Activated CD4-positive, alpha-beta memory T cell treated with anti-CD3 and anti-CD28 coated beads for 36 hours (primary cell): ENCODE data around the gene PAIP1. TPM values are rescaled to one million over a fixed set of nuclear protein-coding genes. Genes with fewer than 3 reads are reported as not detected.

Experiments used
- CTCF ChIA-PET: fragments of 350-600 bp; sonication (Branson Sonifier 250); formaldehyde crosslinking; loops from one replicate; lab custom pipeline; 2021; ENCODE audit warnings: antibody characterized with exemption, inconsistent platforms; lab: Charles Lee
- POLR2A ChIA-PET: fragments of 350-600 bp; sonication (Branson Sonifier 250); formaldehyde crosslinking; loops from one replicate; lab custom pipeline; 2021; ENCODE audit warnings: antibody characterized with exemption; lab: Charles Lee
- DNase-seq: peaks from one replicate; pipeline ENCODE4 v3.0.0-alpha.2; 2020
- H3K27ac Mint-ChIP-seq: one replicate; pipeline ENCODE4 v1.8.0; 2021; ENCODE audit warnings: mixed read lengths
- H3K27me3 Mint-ChIP-seq: one replicate; pipeline ENCODE4 v1.8.0; 2021; ENCODE audit warnings: mixed read lengths
- H3K36me3 Mint-ChIP-seq: one replicate; pipeline ENCODE4 v1.8.0; 2021; ENCODE audit warnings: mixed read lengths
- H3K4me1 Mint-ChIP-seq: one replicate; pipeline ENCODE4 v1.8.0; 2021; ENCODE audit warnings: low read depth, mixed read lengths
- H3K4me3 Mint-ChIP-seq: one replicate; pipeline ENCODE4 v1.8.0; 2021; ENCODE audit warnings: mild to moderate bottlenecking, mixed read lengths
- H3K9me3 Mint-ChIP-seq: one replicate; pipeline ENCODE4 v1.8.0; 2021; ENCODE audit warnings: mixed read lengths
- intact Hi-C: fragments of 100-400 bp; cut with micrococcal nuclease; formaldehyde crosslinking; loops from one replicate; pipeline ENCODE4 v1.15.1; 2023
- total RNA-seq, 2 experiments: library from RNA; stranded (reverse); gene quantifications; one replicate each; pipeline ENCODE4 v1.2.3, GENCODE V29; 2021

The PAIP1 gene
- total RNA-seq, 2 experiments from 2014 or later: 49.2 to 50.5 TPM

GRCh38 chr5:43482490-43483297 lies 74.2 kb downstream of the PAIP1 start:
- Mint-ChIP-seq H3K4me1 (peaks cover 51% of the 10 kb centered on the region), H3K4me3 (peak overlapping the region; percentile 98), H3K27me3 (no peaks in the 10 kb centered on the region), H3K36me3 (peaks cover 17% of the 10 kb centered on the region), H3K9me3 (no peaks in the 10 kb centered on the region), H3K27ac (peak overlapping the region; percentile 100)
- POLR2A ChIA-PET: interaction anchor here (1.8 to 4.1 kb wide), 4 partner anchors 120 to 1327 kb away, joined by 7 to 33 read pairs (median 24); partner anchors contain the start of genes HMGCS1, NNT and ZNF131
- no peak for DNase-seq
- CTCF ChIA-PET: interaction anchor here (0.8 kb wide), 1 partner anchor 251 kb away, joined by 3 read pairs; no protein-coding TSS in a partner anchor
- intact Hi-C loops: loop anchor here (1.0 to 10.0 kb wide), 8 partner anchors 33 to 1326 kb away; partner anchors contain the start of genes C5orf34, HMGCS1 and MRPS30

Other genes with a start within 250 kb of the PAIP1 start
- 100 to 1,000 TPM; 158 to 162 TPM for gene HMGCS1, start 243.7 kb downstream of the PAIP1 start, total RNA-seq
- 1 to 10 TPM; 7.6 to 8.8 TPM for gene CCL28, start 144.7 kb downstream of the PAIP1 start, total RNA-seq
- 10 to 100 TPM; 17.6 to 19.7 TPM for gene TMEM267, start 73.2 kb downstream of the PAIP1 start, total RNA-seq
- gene C5orf34, start 41.9 kb downstream of the PAIP1 start, total RNA-seq: 10 to 100 TPM; 11.8 to 13.1 TPM
- gene NNT, start 46.1 kb upstream of the PAIP1 start, total RNA-seq: 10 to 100 TPM; 96.6 to 99.9 TPM